OCI-LY7 (cell line): Measurements from ENCODE around the gene ACBD6. TPM values are rescaled to one million over a fixed set of nuclear protein-coding genes. Genes with fewer than 3 reads are reported as not detected.
"Not testable (repeated sequence)": the region's sequence is repeated elsewhere in the genome, so short reads cannot be mapped to it uniquely, and the experiment has no call there.

ENCODE experiments used
- BruUV-seq: library from RNA; stranded (reverse); fragments of 400-500 nt; replicated peaks from 2 replicates; lab custom pipeline; 2021; lab: Mats Ljungman, UMichigan
- CTCF ChIA-PET: fragments of 300-600 bp; sonication (Branson Sonifier 250); formaldehyde crosslinking; loops from one replicate; lab custom pipeline; 2022; ENCODE audit warnings: antibody characterized with exemption; ENCODE audit not compliant: unreplicated experiment; lab: Charles Lee
- POLR2A ChIA-PET: fragments of 300-600 bp; sonication (Branson Sonifier 250); formaldehyde crosslinking; loops from one replicate; lab custom pipeline; 2022; ENCODE audit warnings: antibody characterized with exemption; lab: Charles Lee
- DNase-seq: peaks from one replicate; pipeline ENCODE4 v3.0.0-alpha.2; 2015; ENCODE audit warnings: low spot score
- H2AFZ ChIP-seq: fragments of 200-600 bp; sonication (generic), shearing (Covaris generic); 2 replicates; pipeline ENCODE4 v1.6.1; 2014; ENCODE audit warnings: mild to moderate bottlenecking, antibody characterized with exemption, low read length, moderate library complexity
- H3K27ac ChIP-seq: fragments of 200-600 bp; sonication (generic); 2 replicates; pipeline ENCODE4 v1.5.1; 2014; ENCODE audit warnings: mixed run types, low read depth, mild to moderate bottlenecking, moderate library complexity, low read length, inconsistent platforms; ENCODE audit not compliant: poor library complexity, severe bottlenecking
- H3K36me3 ChIP-seq: fragments of 200-600 bp; sonication (generic); 2 replicates; pipeline ENCODE4 v1.6.1; 2014; ENCODE audit warnings: mild to moderate bottlenecking, antibody characterized with exemption, low read length, moderate library complexity, mixed read lengths; ENCODE audit not compliant: insufficient read depth
- H3K4me1 ChIP-seq: fragments of 200-600 bp; sonication (generic); 2 replicates; pipeline ENCODE4 v1.5.1; 2014; ENCODE audit warnings: mild to moderate bottlenecking, low read length; ENCODE audit not compliant: insufficient read depth, poor library complexity, severe bottlenecking
- H3K4me2 ChIP-seq: fragments of 200-600 bp; sonication (generic); 2 replicates; pipeline ENCODE4 v1.6.1; 2014; ENCODE audit warnings: mild to moderate bottlenecking, low read length
- H3K4me3 ChIP-seq: fragments of 200-600 bp; sonication (generic); 2 replicates; pipeline ENCODE4 v1.5.1; 2014; ENCODE audit warnings: mild to moderate bottlenecking, low read depth, low read length; ENCODE audit not compliant: poor library complexity, severe bottlenecking
- H3K79me2 ChIP-seq: fragments of 200-600 bp; sonication (generic); 2 replicates; pipeline ENCODE4 v1.6.1; 2016; ENCODE audit warnings: low read depth, mild to moderate bottlenecking, low read length, moderate library complexity, mixed read lengths; ENCODE audit not compliant: insufficient read depth
- H3K9me2 ChIP-seq: fragments of 200-600 bp; sonication (generic); 2 replicates; pipeline ENCODE4 v1.6.1; 2016; ENCODE audit warnings: mild to moderate bottlenecking, low read length, mixed read lengths; ENCODE audit not compliant: insufficient read depth
- H3K9me3 ChIP-seq: fragments of 200-600 bp; sonication (generic); 2 replicates; pipeline ENCODE4 v1.6.1; 2014; ENCODE audit warnings: mild to moderate bottlenecking, mixed run types, low read length, mixed read lengths
- H4K20me1 ChIP-seq: fragments of 200-600 bp; sonication (generic); 2 replicates; pipeline ENCODE4 v1.6.1; 2014; ENCODE audit warnings: mild to moderate bottlenecking, antibody characterized with exemption, low read length, moderate library complexity, mixed read lengths; ENCODE audit not compliant: insufficient read depth
- EZH2phosphoT487 ChIP-seq: fragments of 200-600 bp; sonication (generic); IDR thresholded peaks from 2 replicates; pipeline ENCODE4 v1.6.1; 2018; ENCODE audit warnings: low read depth, borderline replicate concordance, mild to moderate bottlenecking, mixed run types, antibody characterized with exemption, low read length, moderate library complexity, mixed read lengths
- intact Hi-C: fragments of 100-400 bp; cut with micrococcal nuclease; formaldehyde crosslinking; loops from one replicate; pipeline ENCODE4 v1.10.0; 2022; ENCODE audit not compliant: unreplicated experiment
- total RNA-seq, 2 experiments: library from RNA; depleted of rRNA in 1 of 2; stranded (reverse); fragments of >200 nt in 1 of 2; shearing (Covaris generic) in 1 of 2; gene quantifications; 2 replicates each; pipeline ENCODE4 v1.2.3, GENCODE V29; 2014 to 2022
- TF ChIP-seq, protein P1 (sequence below): fragments of 200-600 bp; sonication (generic); conservative IDR thresholded peaks from 2 replicates; pipeline ENCODE4 v1.5.1; 2014; ENCODE audit warnings: mild to moderate bottlenecking, antibody characterized with exemption, low read length, moderate library complexity, mixed read lengths

Gene ACBD6
- total RNA-seq, 2 experiments from 2014 or later: 61.2 to 78.4 TPM

DNA sequence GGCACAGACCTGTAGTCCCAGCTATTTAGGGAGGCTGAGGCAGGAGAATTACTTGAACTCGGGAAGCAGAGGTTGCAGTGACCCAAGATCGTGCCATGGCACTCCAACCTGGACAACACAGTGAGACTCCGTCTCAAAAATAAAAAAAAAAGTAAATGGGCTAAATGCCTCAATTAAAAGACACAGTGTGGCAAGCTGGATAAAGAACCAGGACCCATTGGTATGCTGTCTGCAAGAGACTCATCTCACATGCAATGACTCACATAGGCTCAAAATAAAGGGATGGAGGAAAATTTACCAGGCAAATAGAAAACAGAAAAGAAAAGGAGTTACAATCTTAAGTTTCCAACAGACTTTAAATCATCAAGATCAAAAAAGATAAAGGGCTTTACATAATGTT, 40.3 kb downstream of the ACBD6 start:
- H3K27ac ChIP-seq: no peak overlapping the region
- H3K4me1 ChIP-seq: no peaks in the 10 kb centered on the region
- BruUV-seq: no TSS peak
- H3K4me3 ChIP-seq: no peak overlapping the region
- no peak overlapping the region for H2AFZ ChIP-seq
- intact Hi-C loops: no loop called here
- CTCF ChIA-PET: no interaction called here
- TF ChIP-seq, protein P1, sequence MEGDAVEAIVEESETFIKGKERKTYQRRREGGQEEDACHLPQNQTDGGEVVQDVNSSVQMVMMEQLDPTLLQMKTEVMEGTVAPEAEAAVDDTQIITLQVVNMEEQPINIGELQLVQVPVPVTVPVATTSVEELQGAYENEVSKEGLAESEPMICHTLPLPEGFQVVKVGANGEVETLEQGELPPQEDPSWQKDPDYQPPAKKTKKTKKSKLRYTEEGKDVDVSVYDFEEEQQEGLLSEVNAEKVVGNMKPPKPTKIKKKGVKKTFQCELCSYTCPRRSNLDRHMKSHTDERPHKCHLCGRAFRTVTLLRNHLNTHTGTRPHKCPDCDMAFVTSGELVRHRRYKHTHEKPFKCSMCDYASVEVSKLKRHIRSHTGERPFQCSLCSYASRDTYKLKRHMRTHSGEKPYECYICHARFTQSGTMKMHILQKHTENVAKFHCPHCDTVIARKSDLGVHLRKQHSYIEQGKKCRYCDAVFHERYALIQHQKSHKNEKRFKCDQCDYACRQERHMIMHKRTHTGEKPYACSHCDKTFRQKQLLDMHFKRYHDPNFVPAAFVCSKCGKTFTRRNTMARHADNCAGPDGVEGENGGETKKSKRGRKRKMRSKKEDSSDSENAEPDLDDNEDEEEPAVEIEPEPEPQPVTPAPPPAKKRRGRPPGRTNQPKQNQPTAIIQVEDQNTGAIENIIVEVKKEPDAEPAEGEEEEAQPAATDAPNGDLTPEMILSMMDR: no peak
- no peak for DNase-seq
- no peak overlapping the region for H3K4me2 ChIP-seq
- H3K36me3 ChIP-seq: peaks cover 40% of the 10 kb centered on the region
- no peaks in the 10 kb centered on the region for H3K9me2 ChIP-seq
- peaks cover 11% of the 10 kb centered on the region; the same call in 1 of the 2 replicates for H3K9me3 ChIP-seq
- POLR2A ChIA-PET: interaction anchor here (0.6 to 1.2 kb wide), 3 partner anchors 12 to 199 kb away, joined by 3 to 4 read pairs (median 3); no protein-coding TSS in a partner anchor
- no peaks in the 10 kb centered on the region for H4K20me1 ChIP-seq
- peaks cover 37% of the 10 kb centered on the region for H3K79me2 ChIP-seq

DNA sequence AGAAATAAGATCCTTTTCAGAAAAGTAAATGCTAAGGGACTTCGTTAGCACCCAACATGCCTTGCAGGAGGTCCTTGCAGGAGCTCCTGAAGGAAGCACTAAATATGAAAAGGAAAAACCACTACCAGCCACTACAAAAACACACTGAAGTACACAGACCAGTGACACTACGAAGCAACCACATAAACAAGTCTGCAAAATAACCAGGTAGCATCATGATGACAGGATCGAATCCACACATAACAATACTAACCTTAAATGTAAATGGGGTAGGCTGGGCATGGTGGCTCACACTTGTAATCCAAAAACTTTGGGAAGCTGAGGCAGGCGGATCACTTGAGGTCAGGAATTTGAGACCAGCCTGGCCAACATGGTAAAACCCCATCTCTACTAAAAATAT, 40.7 kb downstream of the ACBD6 start:
- H3K4me1 ChIP-seq, BruUV-seq, H3K27ac ChIP-seq, H3K4me2 ChIP-seq, H4K20me1 ChIP-seq, H2AFZ ChIP-seq, CTCF ChIA-PET, intact Hi-C loops, DNase-seq, H3K9me2 ChIP-seq, H3K4me3 ChIP-seq: not testable (repeated sequence)
- Histone ChIP-seq H3K79me2 (peaks cover 37% of the 10 kb centered on the region), H3K36me3 (peaks cover 40% of the 10 kb centered on the region), H3K9me3 (peaks cover 11% of the 10 kb centered on the region; the same call in 1 of the 2 replicates)
- POLR2A ChIA-PET: interaction anchor here (0.6 to 1.2 kb wide), 2 partner anchors 12 to 199 kb away, joined by 3 to 4 read pairs; no protein-coding TSS in a partner anchor

DNA sequence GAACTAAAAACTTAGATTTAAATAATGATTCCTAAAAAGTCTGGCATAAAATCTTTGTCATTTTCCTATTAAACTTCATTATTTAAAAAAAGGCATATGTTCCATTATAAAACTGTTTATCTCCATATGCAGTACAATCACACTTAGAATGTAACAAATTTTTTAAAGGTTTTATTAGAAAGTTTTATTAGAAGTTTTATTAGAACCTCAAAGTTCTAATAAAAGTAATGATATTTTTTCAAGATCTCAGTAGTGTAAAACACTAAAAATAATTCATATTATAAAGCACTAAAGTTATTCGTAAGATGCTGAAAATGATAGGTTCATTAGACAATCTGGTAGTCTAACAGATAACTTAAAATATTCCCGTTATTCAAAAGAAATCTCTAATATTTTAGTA, 43.6 kb downstream of the ACBD6 start:
- Histone ChIP-seq H3K9me2 (no peaks in the 10 kb centered on the region), H2AFZ (no peak overlapping the region), H3K36me3 (peaks cover 30% of the 10 kb centered on the region), H3K4me1 (no peaks in the 10 kb centered on the region), H4K20me1 (no peaks in the 10 kb centered on the region), H3K9me3 (peaks cover 14% of the 10 kb centered on the region; the same call in 1 of the 2 replicates), H3K4me2 (no peak overlapping the region), H3K79me2 (peaks cover 32% of the 10 kb centered on the region), H3K4me3 (no peak overlapping the region), H3K27ac (no peak overlapping the region)
- BruUV-seq: no TSS peak
- DNase-seq: no peak
- TF ChIP-seq EZH2phosphoT487: no peak
- TF ChIP-seq, protein P1: no peak
- ChIA-PET CTCF (no interaction called here), POLR2A (no interaction called here)
- intact Hi-C loops: no loop called here
